ENCODE measurements around the gene PTPN9. TPM values are rescaled to one million over a fixed set of nuclear protein-coding genes. Genes with fewer than 3 reads are reported as not detected.
A peak's percentile ranks its signal among the peaks of the same experiment; 100 is the strongest.

Gene PTPN9
- polyA plus RNA-seq (2013), result 22.9 TPM

DNA sequence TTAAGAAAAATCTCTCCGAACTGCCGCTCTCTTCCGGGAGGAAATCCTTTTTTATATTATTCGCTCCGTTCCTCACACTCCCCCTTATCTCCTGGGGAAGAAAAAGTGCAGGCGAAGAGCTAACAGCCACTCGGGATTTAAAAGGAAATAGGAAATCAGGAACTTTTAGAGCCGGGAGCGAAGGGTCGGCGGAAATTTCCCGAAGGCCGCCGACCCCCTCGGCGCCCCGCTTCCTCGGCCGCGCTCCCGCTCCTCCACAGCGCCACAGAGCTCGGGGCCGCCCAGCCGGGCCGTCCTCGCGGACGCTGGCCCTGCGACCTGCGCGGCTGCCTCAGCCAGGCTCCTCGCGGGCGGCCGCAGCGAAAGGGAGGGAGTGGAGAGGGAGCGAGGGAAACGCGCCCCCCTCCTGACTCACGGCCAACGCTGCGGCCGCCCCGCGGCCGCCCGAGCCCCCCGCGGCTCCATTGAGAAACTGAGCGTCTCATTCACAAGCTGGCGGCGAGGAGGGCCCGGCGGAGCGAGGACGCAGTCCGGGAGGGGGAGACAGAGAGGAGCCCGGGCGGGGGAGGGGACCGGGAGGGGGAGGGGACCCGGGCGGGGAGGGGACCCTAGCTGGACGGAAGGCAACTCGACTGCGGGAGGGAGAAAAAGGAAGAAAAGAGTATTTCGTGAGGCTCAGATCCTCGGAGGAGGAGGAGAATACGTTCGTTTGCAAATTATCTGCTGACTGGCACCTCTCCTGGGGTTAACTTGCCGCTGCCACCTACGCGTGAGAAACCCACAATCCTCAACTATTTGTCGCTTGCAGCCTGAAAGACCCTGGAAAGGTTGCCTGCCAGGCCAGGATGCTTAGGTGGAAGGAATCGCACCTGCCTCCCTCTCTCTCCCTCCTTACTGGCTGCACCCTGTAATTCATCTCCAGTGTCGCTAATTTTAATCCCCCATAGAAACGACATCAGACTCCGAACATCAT, at the start of gene PTPN9:
Gene PTPN9 (minus strand): TSS at position 368 of the 973 bp plus-strand sequence. CDS start 539 bp downstream, outside the sequence.
- ChIA-PET CTCF (interaction anchor here (0.8 to 1.3 kb wide), 7 partner anchors 10 to 93 kb away, joined by 3 to 4 read pairs (median 3); partner anchors contain the start of genes SNUPN and SNX33), POLR2A (interaction anchor here (0.5 to 1.0 kb wide), 3 partner anchors 18 to 1858 kb away, joined by 3 to 6 read pairs (median 4); no protein-coding TSS in a partner anchor)
- DNase-seq, result peak; percentile 78 to 83 (median 81)
- H3K4me1 ChIP-seq (ENCODE audit: control extremely low read depth in 1 of 4, control insufficient read depth in 4 of 4, insufficient read depth in 4 of 4, low read length in 3 of 4), result peaks cover 13 to 19% (median 16%) of the 10 kb centered on the region in 4 experiments
- no peaks in the 10 kb centered on the region for H3K9me3 ChIP-seq (ENCODE audit: control extremely low read depth in 1 of 5, control insufficient read depth in 4 of 5, insufficient read depth in 2 of 5, low read depth in 1 of 5, low read length in 4 of 5)
- no peaks in the 10 kb centered on the region for H3K36me3 ChIP-seq (ENCODE audit: control insufficient read depth in 4 of 4, insufficient read depth in 4 of 4, low read length in 3 of 4)
- no peaks in the 10 kb centered on the region for H3K27me3 ChIP-seq (replicated peaks in 2 of 5; ENCODE audit: control insufficient read depth in 4 of 5, insufficient read depth in 5 of 5, low read length in 4 of 5)
- WGBS (ENCODE audit: insufficient coverage), result 2% methylated on average over 48 of the region's 78 CpGs
- peak within 1 kb of the TSS; percentile 57 to 95 (median 89) for H3K4me3 ChIP-seq (ENCODE audit: control insufficient read depth in 1 of 7, extremely low read depth in 1 of 7, insufficient read depth in 4 of 7, low read depth in 2 of 7, low read length in 6 of 7)
- H3K27ac ChIP-seq (ENCODE audit: insufficient read depth in 1 of 2, low read depth in 1 of 2, low read length in 2 of 2, poor library complexity in 1 of 2, severe bottlenecking in 2 of 2), result peak within 1 kb of the TSS; percentile 61 to 82

DNA sequence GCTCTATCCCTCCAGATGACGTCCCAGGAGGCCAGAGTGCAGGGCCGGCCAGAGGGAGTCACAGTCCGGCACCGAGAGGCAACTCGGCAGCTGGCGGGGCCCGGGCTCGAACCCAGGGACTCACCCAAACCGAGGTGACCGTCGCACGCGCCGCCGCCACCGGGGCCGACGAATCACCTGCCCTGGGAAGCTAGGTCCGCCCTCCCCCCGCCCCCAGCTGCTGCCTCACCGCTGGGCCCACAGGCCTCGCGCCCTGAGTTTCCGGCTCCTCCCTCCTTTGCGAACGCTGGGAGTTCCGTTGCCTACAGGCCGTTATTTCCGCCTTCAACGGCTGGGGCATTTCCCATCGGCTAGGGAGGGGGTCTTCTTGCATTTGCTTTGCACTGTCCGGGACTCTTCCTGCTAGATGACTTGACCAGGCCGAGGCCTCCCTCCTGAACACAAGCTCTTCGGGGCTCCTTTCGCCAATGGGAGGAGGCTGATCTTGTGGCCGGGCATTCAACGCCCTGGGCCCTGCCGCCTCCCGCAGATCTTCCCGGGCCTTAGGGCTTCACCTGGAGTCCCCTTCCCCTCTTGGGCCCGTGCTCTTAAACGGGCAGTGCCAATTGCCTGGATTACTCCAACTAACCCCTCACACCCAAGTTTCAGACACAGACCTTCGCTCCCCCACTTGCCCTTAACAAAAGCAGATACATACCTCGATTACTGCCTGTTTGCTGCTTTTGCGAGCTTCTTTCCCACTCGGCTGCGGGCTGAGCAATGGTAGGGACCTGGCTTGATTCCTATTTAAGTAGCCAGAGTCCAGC, 46.6 kb upstream of the PTPN9 start, which contains the start of gene SNUPN:
Gene SNUPN (minus strand): TSS at position 184 of the 806 bp plus-strand sequence. CDS start 4,674 bp downstream, outside the sequence.
- Histone ChIP-seq H3K27me3 (replicated peaks in 2 of 5; ENCODE audit: control insufficient read depth in 4 of 5, insufficient read depth in 5 of 5, low read length in 4 of 5) (no peaks in the 10 kb centered on the region), H3K27ac (ENCODE audit: insufficient read depth in 1 of 2, low read depth in 1 of 2, low read length in 2 of 2, poor library complexity in 1 of 2, severe bottlenecking in 2 of 2) (peak within 1 kb of the TSS; percentile 92 to 96), H3K9me3 (ENCODE audit: control extremely low read depth in 1 of 5, control insufficient read depth in 4 of 5, insufficient read depth in 2 of 5, low read depth in 1 of 5, low read length in 4 of 5) (no peaks in the 10 kb centered on the region), H3K4me3 (ENCODE audit: control insufficient read depth in 1 of 7, extremely low read depth in 1 of 7, insufficient read depth in 4 of 7, low read depth in 2 of 7, low read length in 6 of 7) (peak within 1 kb of the TSS; percentile 63 to 98 (median 93)), H3K4me1 (ENCODE audit: control extremely low read depth in 1 of 4, control insufficient read depth in 4 of 4, insufficient read depth in 4 of 4, low read length in 3 of 4) (peaks cover 7 to 37% (median 20%) of the 10 kb centered on the region in 4 experiments), H3K36me3 (ENCODE audit: control insufficient read depth in 4 of 4, insufficient read depth in 4 of 4, low read length in 3 of 4) (no peaks in the 10 kb centered on the region)
- WGBS (ENCODE audit: insufficient coverage), result under 1% methylated on average over 40 of the region's 47 CpGs
- DNase-seq, result peak; percentile 94 to 99 (median 97)
- ChIA-PET POLR2A (interaction anchor here (1.0 to 2.4 kb wide), 4 partner anchors 14 to 258 kb away, joined by 3 to 17 read pairs (median 4); partner anchors contain the start of genes IMP3 and MAN2C1), CTCF (interaction anchor here (0.8 to 3.8 kb wide), 7 partner anchors 8 to 117 kb away, joined by 3 to 31 read pairs (median 4); partner anchors contain the start of genes IMP3 and PTPN9)

DNA sequence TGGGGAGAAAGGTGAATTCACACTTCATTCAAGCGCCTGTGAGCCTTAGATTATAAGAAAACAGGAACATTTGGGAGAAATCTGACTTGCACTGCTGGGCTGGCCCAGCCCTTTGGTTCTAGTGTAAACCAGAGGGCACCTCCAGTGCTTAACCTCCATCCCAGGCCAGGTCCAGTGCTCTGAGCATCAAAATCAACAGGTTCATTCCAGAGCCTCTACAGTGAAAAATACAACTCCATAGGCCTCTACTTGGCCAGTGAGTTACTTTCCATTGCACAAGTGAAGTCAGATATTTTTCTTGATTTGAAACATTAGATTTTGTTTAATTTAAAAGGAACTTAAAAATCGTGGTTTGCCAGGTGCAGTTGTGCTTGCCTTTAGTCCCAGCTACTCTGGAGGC, 43.4 kb upstream of the PTPN9 start:
- no peak for DNase-seq
- H3K27me3 ChIP-seq (replicated peaks in 2 of 5; ENCODE audit: control insufficient read depth in 4 of 5, insufficient read depth in 5 of 5, low read length in 4 of 5), result no peaks in the 10 kb centered on the region
- H3K4me3 ChIP-seq (ENCODE audit: control insufficient read depth in 1 of 7, extremely low read depth in 1 of 7, insufficient read depth in 4 of 7, low read depth in 2 of 7, low read length in 6 of 7), result no peak overlapping the region
- 50% methylated on average over 1 of the region's 2 CpGs for WGBS (ENCODE audit: insufficient coverage)
- H3K4me1 ChIP-seq (ENCODE audit: control extremely low read depth in 1 of 4, control insufficient read depth in 4 of 4, insufficient read depth in 4 of 4, low read length in 3 of 4), result peaks cover 14 to 44% (median 29%) of the 10 kb centered on the region in 4 experiments
- POLR2A ChIA-PET, result no interaction called here
- CTCF ChIA-PET, result no interaction called here
- peaks cover 5 to 18% (median 14%) of the 10 kb centered on the region in 4 experiments for H3K36me3 ChIP-seq (ENCODE audit: control insufficient read depth in 4 of 4, insufficient read depth in 4 of 4, low read length in 3 of 4)
- no peak overlapping the region for H3K27ac ChIP-seq (ENCODE audit: insufficient read depth in 1 of 2, low read depth in 1 of 2, low read length in 2 of 2, poor library complexity in 1 of 2, severe bottlenecking in 2 of 2)
- no peaks in the 10 kb centered on the region for H3K9me3 ChIP-seq (ENCODE audit: control extremely low read depth in 1 of 5, control insufficient read depth in 4 of 5, insufficient read depth in 2 of 5, low read depth in 1 of 5, low read length in 4 of 5)

DNA sequence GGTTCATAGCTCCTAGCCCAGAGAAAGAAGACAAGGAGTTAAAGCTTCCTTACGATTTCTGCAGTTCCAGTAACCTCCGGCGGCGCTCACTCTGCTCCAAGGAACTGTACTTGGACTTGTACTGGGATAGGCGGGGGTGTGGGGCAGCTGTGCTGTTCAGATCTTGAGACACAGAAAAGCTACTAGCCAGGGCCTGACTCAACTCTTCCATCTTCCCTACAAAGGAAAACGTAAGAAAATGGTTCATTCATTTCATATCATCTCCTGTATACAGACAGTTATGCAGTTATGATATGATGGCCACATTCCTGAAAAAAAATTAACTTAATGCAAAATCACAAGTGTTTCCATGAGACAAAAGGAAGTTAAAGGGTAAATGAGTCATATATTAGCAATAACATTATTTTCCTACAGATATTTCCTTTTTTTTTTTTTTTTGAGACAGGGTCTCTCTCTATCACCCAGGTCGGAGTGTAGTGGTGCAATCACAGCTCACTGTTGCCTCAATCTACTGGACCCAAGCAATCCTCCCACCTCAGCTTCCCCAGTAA, 41.8 kb upstream of the PTPN9 start:
- DNase-seq, result peak in 1 of 3 donors; percentile 25
- peaks cover 8 to 31% (median 26%) of the 10 kb centered on the region in 4 experiments for H3K36me3 ChIP-seq (ENCODE audit: control insufficient read depth in 4 of 4, insufficient read depth in 4 of 4, low read length in 3 of 4)
- no peaks in the 10 kb centered on the region for H3K27me3 ChIP-seq (replicated peaks in 2 of 5; ENCODE audit: control insufficient read depth in 4 of 5, insufficient read depth in 5 of 5, low read length in 4 of 5)
- ChIA-PET POLR2A (no interaction called here), CTCF (interaction anchor here (0.8 to 4.5 kb wide), 8 partner anchors 13 to 166 kb away, joined by 3 to 28 read pairs (median 5); partner anchors contain the start of gene IMP3)
- H3K27ac ChIP-seq (ENCODE audit: insufficient read depth in 1 of 2, low read depth in 1 of 2, low read length in 2 of 2, poor library complexity in 1 of 2, severe bottlenecking in 2 of 2), result peak overlapping the region; percentile 43 to 62
- H3K4me3 ChIP-seq (ENCODE audit: control insufficient read depth in 1 of 7, extremely low read depth in 1 of 7, insufficient read depth in 4 of 7, low read depth in 2 of 7, low read length in 6 of 7), result peak overlapping the region in 6 of 7 experiments; percentile 13 to 70 (median 36)
- WGBS (ENCODE audit: insufficient coverage), result 42% methylated on average over 2 of the region's 7 CpGs
- H3K4me1 ChIP-seq (ENCODE audit: control extremely low read depth in 1 of 4, control insufficient read depth in 4 of 4, insufficient read depth in 4 of 4, low read length in 3 of 4), result peaks cover 10 to 28% (median 19%) of the 10 kb centered on the region in 4 experiments
- no peaks in the 10 kb centered on the region for H3K9me3 ChIP-seq (ENCODE audit: control extremely low read depth in 1 of 5, control insufficient read depth in 4 of 5, insufficient read depth in 2 of 5, low read depth in 1 of 5, low read length in 4 of 5)

DNA sequence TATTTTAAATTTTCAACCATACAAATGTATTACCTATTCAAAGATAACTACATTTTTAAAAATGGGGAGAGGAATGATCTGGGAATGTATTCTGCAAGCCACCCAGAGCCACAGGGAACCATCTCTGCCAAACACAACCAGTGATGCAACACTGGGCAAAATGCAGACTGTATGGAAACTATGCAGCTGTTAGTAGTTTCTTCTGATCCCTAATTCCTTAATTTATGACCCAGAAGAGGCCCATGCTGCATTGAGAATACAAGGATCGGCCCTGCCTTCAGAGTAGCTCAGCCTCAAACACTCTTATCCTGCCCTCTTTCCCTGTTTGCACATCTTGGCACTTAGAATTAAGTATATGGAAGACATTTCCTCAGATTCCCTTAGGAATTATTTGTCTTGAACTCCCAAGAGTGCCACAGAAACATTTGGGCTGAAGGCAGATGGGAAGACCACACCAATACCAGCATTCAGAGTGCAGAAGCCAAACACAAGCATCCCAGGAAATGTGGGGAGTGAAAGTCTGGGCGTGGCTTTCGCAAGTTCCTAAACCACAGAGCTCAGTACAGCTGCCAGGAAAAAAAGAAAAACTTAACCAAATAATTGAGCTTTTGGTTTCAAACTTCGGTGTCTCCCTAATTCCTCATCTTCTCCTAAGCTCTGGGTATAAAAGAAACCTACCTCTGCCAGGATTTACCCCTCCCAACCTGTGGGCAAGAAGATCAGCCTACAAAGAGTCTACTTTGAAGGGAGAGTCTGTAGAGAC, 41.1 kb upstream of the PTPN9 start:
- H3K9me3 ChIP-seq (ENCODE audit: control extremely low read depth in 1 of 5, control insufficient read depth in 4 of 5, insufficient read depth in 2 of 5, low read depth in 1 of 5, low read length in 4 of 5), result no peaks in the 10 kb centered on the region
- H3K36me3 ChIP-seq (ENCODE audit: control insufficient read depth in 4 of 4, insufficient read depth in 4 of 4, low read length in 3 of 4), result peaks cover 8 to 35% (median 30%) of the 10 kb centered on the region in 4 experiments
- H3K27ac ChIP-seq (ENCODE audit: insufficient read depth in 1 of 2, low read depth in 1 of 2, low read length in 2 of 2, poor library complexity in 1 of 2, severe bottlenecking in 2 of 2), result peak overlapping the region; percentile 43 to 62
- ChIA-PET CTCF (interaction anchor here (0.8 to 4.5 kb wide), 8 partner anchors 12 to 166 kb away, joined by 3 to 28 read pairs (median 5); partner anchors contain the start of gene IMP3), POLR2A (interaction anchor here (0.6 kb wide), 1 partner anchor 23 kb away, joined by 5 read pairs; no protein-coding TSS in a partner anchor)
- no peak for DNase-seq
- 33% methylated on average over 2 of the region's 4 CpGs for WGBS (ENCODE audit: insufficient coverage)
- H3K4me1 ChIP-seq (ENCODE audit: control extremely low read depth in 1 of 4, control insufficient read depth in 4 of 4, insufficient read depth in 4 of 4, low read length in 3 of 4), result peaks cover 10 to 27% (median 17%) of the 10 kb centered on the region in 4 experiments
- peak overlapping the region in 6 of 7 experiments; percentile 13 to 70 (median 36) for H3K4me3 ChIP-seq (ENCODE audit: control insufficient read depth in 1 of 7, extremely low read depth in 1 of 7, insufficient read depth in 4 of 7, low read depth in 2 of 7, low read length in 6 of 7)
- H3K27me3 ChIP-seq (replicated peaks in 2 of 5; ENCODE audit: control insufficient read depth in 4 of 5, insufficient read depth in 5 of 5, low read length in 4 of 5), result no peaks in the 10 kb centered on the region

DNA sequence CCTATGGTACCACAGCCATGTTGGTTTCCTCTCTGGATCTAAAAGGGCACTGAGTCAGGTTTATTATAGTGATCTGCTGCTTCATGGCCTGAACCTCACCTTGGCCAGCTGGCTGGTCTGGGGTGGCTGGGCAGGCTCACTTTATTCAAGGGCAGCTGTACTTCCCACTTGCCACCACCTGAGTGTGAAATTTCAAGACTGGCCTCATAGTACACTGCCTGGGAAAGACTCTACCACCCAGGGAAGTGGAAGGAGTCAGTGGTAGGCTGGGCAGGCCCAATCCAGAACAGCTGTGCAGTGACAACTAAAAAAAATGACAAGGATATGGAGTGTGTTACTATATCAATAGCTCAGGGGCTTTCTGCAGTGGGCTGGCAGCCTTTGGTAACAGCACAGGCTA, 37.7 kb upstream of the PTPN9 start:
- H3K36me3 ChIP-seq (ENCODE audit: control insufficient read depth in 4 of 4, insufficient read depth in 4 of 4, low read length in 3 of 4), result peaks cover 16 to 60% (median 46%) of the 10 kb centered on the region in 4 experiments
- POLR2A ChIA-PET, result no interaction called here
- H3K27me3 ChIP-seq (replicated peaks in 2 of 5; ENCODE audit: control insufficient read depth in 4 of 5, insufficient read depth in 5 of 5, low read length in 4 of 5), result no peaks in the 10 kb centered on the region
- H3K4me1 ChIP-seq (ENCODE audit: control extremely low read depth in 1 of 4, control insufficient read depth in 4 of 4, insufficient read depth in 4 of 4, low read length in 3 of 4), result peaks cover 10 to 17% (median 14%) of the 10 kb centered on the region in 4 experiments
- no peak overlapping the region for H3K4me3 ChIP-seq (ENCODE audit: control insufficient read depth in 1 of 7, extremely low read depth in 1 of 7, insufficient read depth in 4 of 7, low read depth in 2 of 7, low read length in 6 of 7)
- H3K9me3 ChIP-seq (ENCODE audit: control extremely low read depth in 1 of 5, control insufficient read depth in 4 of 5, insufficient read depth in 2 of 5, low read depth in 1 of 5, low read length in 4 of 5), result no peaks in the 10 kb centered on the region
- CTCF ChIA-PET, result interaction anchor here (0.5 to 4.5 kb wide), 3 partner anchors 9 to 84 kb away, joined by 3 to 28 read pairs (median 3); no protein-coding TSS in a partner anchor
- H3K27ac ChIP-seq (ENCODE audit: insufficient read depth in 1 of 2, low read depth in 1 of 2, low read length in 2 of 2, poor library complexity in 1 of 2, severe bottlenecking in 2 of 2), result no peak overlapping the region
- DNase-seq, result no peak

Data from common myeloid progenitor, CD34-positive (primary cell).